ENCODE results near the gene GALNT10.

DNA sequence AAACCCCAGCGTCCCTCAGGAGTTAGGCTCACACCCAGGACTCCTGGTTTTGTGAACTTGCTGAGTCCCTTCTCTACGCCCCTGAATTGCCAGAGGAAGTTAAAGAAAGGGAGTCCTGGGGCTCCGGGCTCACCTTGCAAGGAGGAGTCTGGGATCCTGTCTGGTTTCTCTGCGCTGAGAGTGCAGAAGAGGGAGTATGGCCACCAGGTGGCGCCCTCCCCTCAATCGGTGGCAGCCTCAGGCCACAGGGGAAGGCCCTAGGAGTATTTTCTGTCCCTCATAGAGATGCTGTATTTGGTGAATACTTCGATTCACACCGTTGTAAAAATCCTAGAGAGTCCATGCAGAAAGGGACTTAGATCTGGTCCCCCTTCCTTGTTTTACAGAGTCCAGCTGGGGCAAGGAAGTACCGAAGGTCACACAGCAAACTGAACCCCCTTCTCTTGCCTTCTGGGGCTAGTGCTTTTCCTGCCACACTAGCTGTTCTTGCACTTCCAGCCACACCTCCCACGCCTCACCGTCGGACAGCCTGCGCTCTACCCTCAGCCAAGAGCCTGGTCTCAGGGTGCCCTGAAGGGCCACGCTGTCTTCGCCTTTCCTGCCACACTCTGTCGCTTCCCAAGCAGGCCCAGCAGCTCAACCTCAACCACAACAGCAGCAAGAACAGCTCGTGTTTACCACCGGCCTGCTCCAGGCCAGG lies 277.3 kb downstream of the GALNT10 start:
- TF ChIP-seq YY1 (IDR thresholded peaks at IDR 0.05; ENCODE audit: insufficient read depth, insufficient read length) (no peak), ZNF274 (IDR thresholded peaks at IDR 0.05; ENCODE audit: low read depth, low read length) (no peak), SUZ12 (IDR thresholded peaks at IDR 0.05; ENCODE audit: extremely low read depth, insufficient read depth, insufficient read length) (no peak)

Measured in NT2/D1 (cell line).